A549 (cell line): Measurements from ENCODE around the gene PREPL. TPM values are rescaled to one million over a fixed set of nuclear protein-coding genes. Genes with fewer than 3 reads are reported as not detected.
A peak's percentile ranks its signal among the peaks of the same experiment; 100 is the strongest.

Source experiments
- ATAC-seq, 2 experiments: fragments of 200-7000 bp in 1 of 2; fragments of >200 bp in 1 of 2; cut with Nextera tagmentation in 1 of 2; cut with Tn5 transposase in 1 of 2; 3 replicates each; pipeline versions ENCODE4 v1.8.0 to v1.9.1; 2018 to 2020; ENCODE audit warnings: mild to moderate bottlenecking in 1 of 2, moderate library complexity in 1 of 2
- CTCF ChIA-PET: fragments of 300-600 bp; sonication (Branson Sonifier 250); formaldehyde crosslinking; extraction: SDS; loops from one replicate; lab custom pipeline; 2021; ENCODE audit warnings: antibody characterized with exemption, inconsistent platforms; lab: Yijun Ruan, JAX
- POLR2A ChIA-PET: fragments of 350-600 bp; formaldehyde crosslinking; extraction: SDS; loops from one replicate; lab custom pipeline; 2021; ENCODE audit warnings: antibody characterized with exemption, inconsistent platforms; lab: Yijun Ruan, JAX
- DNase-seq, 2 experiments: peaks; one replicate each; pipeline versions ENCODE4 v3.0.0 to v3.0.0-alpha.2; 2011 to 2016; ENCODE audit warnings: low read depth in 1 of 2, low spot score in 1 of 2
- FAIRE-seq: peaks from 2 replicates; lab custom pipeline; 2011; peaks lifted over from hg19 to GRCh38; lab: Jason Lieb, UNC
- H3K27ac ChIP-seq, 2 experiments: fragments of >200 bp; sonication (Bioruptor Twin); formaldehyde crosslinking; 3 replicates each; pipeline ENCODE4 v1.5.1; 2016 to 2017
- H3K4me1 ChIP-seq: fragments of >200 bp; sonication (Bioruptor Twin); formaldehyde crosslinking; 3 replicates; pipeline ENCODE4 v1.6.1; 2016
- H3K4me2 ChIP-seq: fragments of >200 bp; sonication (Bioruptor Twin); formaldehyde crosslinking; 3 replicates; pipeline ENCODE4 v1.6.1; 2016
- H3K4me3 ChIP-seq: fragments of >200 bp; sonication (Bioruptor Twin); formaldehyde crosslinking; 3 replicates; pipeline ENCODE4 v1.5.1; 2016
- H3K9me3 ChIP-seq: fragments of >200 bp; sonication (Bioruptor Twin); formaldehyde crosslinking; 3 replicates; pipeline ENCODE4 v1.6.1; 2016
- CHD4 ChIP-seq: fragments of 200-600 bp; sonication (generic); IDR thresholded peaks from 2 replicates; pipeline ENCODE4 v1.6.1; 2016; ENCODE audit warnings: antibody characterized with exemption, mild to moderate bottlenecking, borderline replicate concordance
- EHF ChIP-seq: fragments of 250-450 bp; sonication (Bioruptor Pico); IDR thresholded peaks from 2 replicates; pipeline ENCODE4 v1.5.0; 2020; ENCODE audit warnings: mild to moderate bottlenecking
- ESRRA ChIP-seq: fragments of 150-350 bp; IDR thresholded peaks from 2 replicates; pipeline ENCODE4 v1.6.1; 2014; ENCODE audit warnings: mild to moderate bottlenecking, low read length, borderline replicate concordance
- FOXS1 ChIP-seq: fragments of 250-450 bp; sonication (Bioruptor Pico); IDR thresholded peaks from 2 replicates; pipeline ENCODE4 v1.5.0; 2020; ENCODE audit warnings: mild to moderate bottlenecking, moderate library complexity
- HEYL ChIP-seq: fragments of 250-450 bp; sonication (Bioruptor Pico); IDR thresholded peaks from 2 replicates; pipeline ENCODE4 v1.8.0; 2021; ENCODE audit warnings: mild to moderate bottlenecking, moderate library complexity
- HOXB5 ChIP-seq: fragments of 250-450 bp; sonication (Bioruptor Pico); IDR thresholded peaks from 2 replicates; pipeline ENCODE4 v1.5.0; 2020; ENCODE audit warnings: mild to moderate bottlenecking, moderate library complexity
- MAFK ChIP-seq: fragments of 450-650 bp; IDR thresholded peaks from 2 replicates; pipeline ENCODE4 v1.6.1; 2014; ENCODE audit not compliant: partially characterized antibody
- MYC ChIP-seq: IDR thresholded peaks from 2 replicates; pipeline ENCODE4 v1.6.1; 2012; ENCODE audit warnings: mild to moderate bottlenecking, inconsistent platforms, low read length, improper control_type of control experiment, borderline replicate concordance
- POLR2A ChIP-seq: IDR thresholded peaks from 2 replicates; pipeline ENCODE4 v1.6.1; 2012; ENCODE audit warnings: mild to moderate bottlenecking, low read length
- POLR2AphosphoS2 ChIP-seq: conservative IDR thresholded peaks from 2 replicates; pipeline ENCODE4 v1.6.1; 2012; ENCODE audit warnings: low read length, improper control_type of control experiment, inconsistent platforms
- RARB ChIP-seq: fragments of 250-450 bp; sonication (Bioruptor Pico); IDR thresholded peaks from 2 replicates; pipeline ENCODE4 v1.8.0; 2021; ENCODE audit warnings: mild to moderate bottlenecking, moderate library complexity
- RNF2 ChIP-seq: fragments of 200-600 bp; sonication (generic); IDR thresholded peaks from 2 replicates; pipeline ENCODE4 v1.6.1; 2016; ENCODE audit warnings: low read depth, mild to moderate bottlenecking, antibody characterized with exemption, moderate library complexity, borderline replicate concordance
- TFCP2L1 ChIP-seq: fragments of 250-450 bp; sonication (Bioruptor Pico); IDR thresholded peaks from 2 replicates; pipeline ENCODE4 v1.5.0; 2021; ENCODE audit warnings: mild to moderate bottlenecking
- TP53 ChIP-seq: fragments of 250-450 bp; sonication (Bioruptor Pico); IDR thresholded peaks from 2 replicates; pipeline ENCODE4 v1.5.0; 2021; ENCODE audit warnings: mild to moderate bottlenecking, moderate library complexity
- ZSCAN20 ChIP-seq: fragments of 250-450 bp; sonication (Bioruptor Pico); IDR thresholded peaks from 2 replicates; pipeline ENCODE4 v1.8.0; 2022; ENCODE audit warnings: mild to moderate bottlenecking, moderate library complexity
- WGBS: methylation state at CpG from one replicate; pipeline ENCODE4 v1.1.6; 2017; ENCODE audit errors: missing lambda C conversion rate; 5-methylcytosine and 5-hydroxymethylcytosine counted together
- polyA plus RNA-seq, 4 experiments: library from polyadenylated mRNA; depleted of rRNA in 3 of 4; stranded (reverse); fragments of >200 nt; fragmentation: RNase III in 1 of 4; extraction: RNeasy Plus Mini Kit Qiagen cat#74134 plus additional on column Dnase treatment in 1 of 4; gene quantifications; 2 replicates in 3 of 4; 3 replicates in 1 of 4; pipeline ENCODE4 v1.2.3, GENCODE V29; 2011 to 2017
- TF ChIP-seq, protein P1 (sequence below): fragments of 200-600 bp; sonication (generic); IDR thresholded peaks from 2 replicates; pipeline ENCODE4 v1.6.1; 2016; ENCODE audit warnings: antibody characterized with exemption, mild to moderate bottlenecking, moderate library complexity
- TF ChIP-seq, protein P2 (sequence below): fragments of 250-450 bp; sonication (Bioruptor Pico); IDR thresholded peaks from 2 replicates; pipeline ENCODE4 v1.5.0; 2021; ENCODE audit warnings: mild to moderate bottlenecking, moderate library complexity, borderline replicate concordance
- TF ChIP-seq, protein P3 (sequence below): fragments of 250-450 bp; sonication (Bioruptor Pico); IDR thresholded peaks from 2 replicates; pipeline ENCODE4 v1.5.0; 2020; ENCODE audit warnings: low read depth, mild to moderate bottlenecking, moderate library complexity

PREPL gene
- polyA plus RNA-seq, 2 of the 4 experiments (the other 2 are of a cell fraction) = 28.7 to 92.7 TPM

DNA sequence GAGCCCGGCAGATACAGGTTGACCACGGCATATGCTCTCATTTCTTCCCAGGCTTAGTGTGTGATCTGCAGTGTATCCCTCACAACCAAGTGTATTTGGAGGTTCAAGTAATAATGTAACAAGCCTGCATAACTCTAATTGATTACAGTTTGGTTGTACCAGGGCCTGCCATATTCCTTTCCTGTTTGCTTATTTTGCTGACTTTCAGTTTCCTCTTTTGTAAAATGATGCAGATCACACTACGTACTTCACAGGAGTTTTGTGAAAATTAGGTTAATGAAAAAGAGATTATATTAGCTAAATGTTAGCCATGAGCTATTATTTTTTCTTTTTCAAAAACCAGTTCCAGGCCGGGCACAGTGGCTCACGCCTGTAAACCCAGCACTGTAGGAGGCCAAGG lies 60.2 kb downstream of the PREPL start:
- WGBS = 94% methylated on average over 5 of the region's 5 CpGs
- FAIRE-seq = no peak

DNA sequence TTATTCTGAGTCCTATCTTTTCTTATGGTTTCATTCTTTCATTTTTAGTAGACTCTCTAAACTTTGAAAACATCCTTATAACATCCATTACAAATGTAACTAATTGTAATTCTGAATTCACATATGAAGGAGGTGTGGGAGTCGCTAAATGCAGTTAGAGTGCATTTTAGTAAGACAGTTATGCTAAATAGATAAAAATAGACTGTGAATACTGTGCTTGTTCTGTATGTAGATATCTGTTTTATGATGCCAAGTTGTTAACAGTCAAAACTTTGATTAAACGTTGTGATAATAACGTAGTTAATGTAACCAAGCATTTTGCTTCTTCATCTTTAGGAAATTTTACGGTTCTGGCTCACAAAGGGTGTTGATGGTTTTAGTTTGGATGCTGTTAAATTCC lies 61.7 kb downstream of the PREPL start:
- Histone ChIP-seq H3K4me2 (no peak overlapping the region), H3K9me3 (no peaks in the 10 kb centered on the region), H3K4me1 (peaks cover 10% of the 10 kb centered on the region), H3K27ac (no peak overlapping the region), H3K4me3 (no peak overlapping the region)
- ATAC-seq (no peak), DNase-seq (no peak), FAIRE-seq (no peak)
- ChIA-PET POLR2A (no interaction called here), CTCF (no interaction called here)
- 85% methylated on average over 4 of the region's 4 CpGs for WGBS
- TF ChIP-seq MYC = no peak
- TF ChIP-seq TP53 (CRISPR knock-in tag) = no peak
- TF ChIP-seq, protein P1, sequence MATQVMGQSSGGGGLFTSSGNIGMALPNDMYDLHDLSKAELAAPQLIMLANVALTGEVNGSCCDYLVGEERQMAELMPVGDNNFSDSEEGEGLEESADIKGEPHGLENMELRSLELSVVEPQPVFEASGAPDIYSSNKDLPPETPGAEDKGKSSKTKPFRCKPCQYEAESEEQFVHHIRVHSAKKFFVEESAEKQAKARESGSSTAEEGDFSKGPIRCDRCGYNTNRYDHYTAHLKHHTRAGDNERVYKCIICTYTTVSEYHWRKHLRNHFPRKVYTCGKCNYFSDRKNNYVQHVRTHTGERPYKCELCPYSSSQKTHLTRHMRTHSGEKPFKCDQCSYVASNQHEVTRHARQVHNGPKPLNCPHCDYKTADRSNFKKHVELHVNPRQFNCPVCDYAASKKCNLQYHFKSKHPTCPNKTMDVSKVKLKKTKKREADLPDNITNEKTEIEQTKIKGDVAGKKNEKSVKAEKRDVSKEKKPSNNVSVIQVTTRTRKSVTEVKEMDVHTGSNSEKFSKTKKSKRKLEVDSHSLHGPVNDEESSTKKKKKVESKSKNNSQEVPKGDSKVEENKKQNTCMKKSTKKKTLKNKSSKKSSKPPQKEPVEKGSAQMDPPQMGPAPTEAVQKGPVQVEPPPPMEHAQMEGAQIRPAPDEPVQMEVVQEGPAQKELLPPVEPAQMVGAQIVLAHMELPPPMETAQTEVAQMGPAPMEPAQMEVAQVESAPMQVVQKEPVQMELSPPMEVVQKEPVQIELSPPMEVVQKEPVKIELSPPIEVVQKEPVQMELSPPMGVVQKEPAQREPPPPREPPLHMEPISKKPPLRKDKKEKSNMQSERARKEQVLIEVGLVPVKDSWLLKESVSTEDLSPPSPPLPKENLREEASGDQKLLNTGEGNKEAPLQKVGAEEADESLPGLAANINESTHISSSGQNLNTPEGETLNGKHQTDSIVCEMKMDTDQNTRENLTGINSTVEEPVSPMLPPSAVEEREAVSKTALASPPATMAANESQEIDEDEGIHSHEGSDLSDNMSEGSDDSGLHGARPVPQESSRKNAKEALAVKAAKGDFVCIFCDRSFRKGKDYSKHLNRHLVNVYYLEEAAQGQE = no peak
- TF ChIP-seq RNF2 = no peak
- no peak for TF ChIP-seq FOXS1 (CRISPR knock-in tag)
- TF ChIP-seq POLR2A = no peak
- TF ChIP-seq, protein P2, sequence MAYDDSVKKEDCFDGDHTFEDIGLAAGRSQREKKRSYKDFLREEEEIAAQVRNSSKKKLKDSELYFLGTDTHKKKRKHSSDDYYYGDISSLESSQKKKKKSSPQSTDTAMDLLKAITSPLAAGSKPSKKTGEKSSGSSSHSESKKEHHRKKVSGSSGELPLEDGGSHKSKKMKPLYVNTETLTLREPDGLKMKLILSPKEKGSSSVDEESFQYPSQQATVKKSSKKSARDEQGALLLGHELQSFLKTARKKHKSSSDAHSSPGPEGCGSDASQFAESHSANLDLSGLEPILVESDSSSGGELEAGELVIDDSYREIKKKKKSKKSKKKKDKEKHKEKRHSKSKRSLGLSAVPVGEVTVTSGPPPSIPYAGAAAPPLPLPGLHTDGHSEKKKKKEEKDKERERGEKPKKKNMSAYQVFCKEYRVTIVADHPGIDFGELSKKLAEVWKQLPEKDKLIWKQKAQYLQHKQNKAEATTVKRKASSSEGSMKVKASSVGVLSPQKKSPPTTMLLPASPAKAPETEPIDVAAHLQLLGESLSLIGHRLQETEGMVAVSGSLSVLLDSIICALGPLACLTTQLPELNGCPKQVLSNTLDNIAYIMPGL (CRISPR knock-in tag) = no peak
- TF ChIP-seq ZSCAN20 (CRISPR knock-in tag) = no peak
- TF ChIP-seq, protein P3, sequence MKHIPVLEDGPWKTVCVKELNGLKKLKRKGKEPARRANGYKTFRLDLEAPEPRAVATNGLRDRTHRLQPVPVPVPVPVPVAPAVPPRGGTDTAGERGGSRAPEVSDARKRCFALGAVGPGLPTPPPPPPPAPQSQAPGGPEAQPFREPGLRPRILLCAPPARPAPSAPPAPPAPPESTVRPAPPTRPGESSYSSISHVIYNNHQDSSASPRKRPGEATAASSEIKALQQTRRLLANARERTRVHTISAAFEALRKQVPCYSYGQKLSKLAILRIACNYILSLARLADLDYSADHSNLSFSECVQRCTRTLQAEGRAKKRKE (CRISPR knock-in tag) = no peak
- TF ChIP-seq TFCP2L1 = no peak

More for the DNA sequence above, 60.2 kb downstream of the PREPL start:
- H3K4me1 ChIP-seq = no peaks in the 10 kb centered on the region
- no peak for DNase-seq
- no peak for TF ChIP-seq POLR2AphosphoS2
- no peak for TF ChIP-seq CHD4
- no peak for TF ChIP-seq EHF (CRISPR knock-in tag)
- no peak for TF ChIP-seq HEYL
- TF ChIP-seq MAFK = peak; percentile 57
- TF ChIP-seq, all 56 proteins: peak for 1
- Histone ChIP-seq H3K4me2 (no peak overlapping the region), H3K27ac (no peak overlapping the region), H3K4me3 (no peak overlapping the region), H3K9me3 (no peaks in the 10 kb centered on the region)
- POLR2A ChIA-PET = no interaction called here
- ATAC-seq = no peak
- CTCF ChIA-PET = interaction anchor here (0.9 to 3.7 kb wide), 3 partner anchors 9 to 655 kb away, joined by 5 to 26 read pairs (median 10); no protein-coding TSS in a partner anchor

DNA sequence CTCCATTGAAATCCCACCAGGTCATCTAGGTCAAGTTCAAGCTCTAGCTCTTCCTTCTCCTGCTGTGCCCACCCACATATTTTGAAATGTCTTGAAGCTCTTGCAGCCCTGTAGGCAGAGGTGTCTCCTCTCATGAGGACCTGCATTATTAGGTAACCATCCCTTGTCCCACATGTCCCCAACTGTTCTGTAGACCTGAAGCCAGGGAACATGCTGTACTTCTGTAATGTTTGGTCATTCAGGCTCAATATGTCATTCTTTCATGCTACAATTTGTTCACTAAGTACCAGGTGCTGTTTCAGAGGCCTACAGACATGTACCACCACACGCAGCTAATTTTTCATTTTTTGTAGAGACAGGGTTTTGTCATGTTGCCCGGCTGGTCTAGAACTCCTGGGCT lies 63.9 kb downstream of the PREPL start:
- DNase-seq = no peak
- TF ChIP-seq ESRRA (no peak), RARB (CRISPR knock-in tag) (no peak), HOXB5 (CRISPR knock-in tag) (no peak)
- no peak overlapping the region for H3K4me2 ChIP-seq
- WGBS = 90% methylated on average over 2 of the region's 2 CpGs
- H3K27ac ChIP-seq = no peak overlapping the region; a peak in 2 of 6 replicates
- ATAC-seq = no peak
- no peak for FAIRE-seq
- H3K9me3 ChIP-seq = no peaks in the 10 kb centered on the region
- ChIA-PET POLR2A (no interaction called here), CTCF (interaction anchor here (1.0 to 15.7 kb wide), 6 partner anchors 24 to 253 kb away, joined by 3 to 548 read pairs (median 4); no protein-coding TSS in a partner anchor)
- peaks cover 17% of the 10 kb centered on the region for H3K4me1 ChIP-seq
- H3K4me3 ChIP-seq = no peak overlapping the region
